Right lobe of liver (tissue), 6 donors: Measurements from ENCODE around the gene HK1. TPM values are rescaled to one million over a fixed set of nuclear protein-coding genes. Genes with fewer than 3 reads are reported as not detected.

ENCODE experiments used
- ATAC-seq, 4 donors: fragments of 200-7000 bp; cut with Tn5 transposase; one replicate each; pipeline ENCODE4 v1.9.1; 2020; ENCODE audit warnings: mild to moderate bottlenecking in 4 of 4, moderate library complexity in 4 of 4
- DNase-seq, 3 donors: peaks; one replicate each; pipeline ENCODE4 v3.0.0-alpha.2; 2020
- H3K27ac ChIP-seq, 3 donors: fragments of 200-600 bp; one replicate each; pipeline ENCODE4 v1.8.0; 2022
- H3K27me3 ChIP-seq, 2 donors: fragments of 200-600 bp; one replicate each; pipeline ENCODE4 v1.8.0; 2022
- H3K36me3 ChIP-seq, 4 donors: fragments of 200-600 bp; sonication (generic) in 1 of 4; one replicate each; pipeline versions ENCODE4 v1.5.1 to v1.8.0; 2017 to 2022; ENCODE audit warnings: control low read depth in 1 of 4
- H3K4me1 ChIP-seq, 4 donors: fragments of 200-600 bp; sonication (generic) in 1 of 4; one replicate each; pipeline versions ENCODE4 v1.5.1 to v1.8.0; 2017 to 2022; ENCODE audit warnings: control low read depth in 1 of 4
- H3K4me3 ChIP-seq, 3 donors: fragments of 200-600 bp; one replicate each; pipeline ENCODE4 v1.8.0; 2022
- H3K9me3 ChIP-seq, 4 donors: fragments of 200-600 bp; sonication (generic) in 1 of 4; one replicate each; pipeline versions ENCODE4 v1.5.1 to v1.8.0; 2017 to 2022; ENCODE audit warnings: control low read depth in 1 of 4
- CTCF ChIP-seq, 4 donors: fragments of 200-600 bp in 3 of 4; fragments of 450-650 bp in 1 of 4; IDR thresholded peaks; one replicate each; pipeline versions ENCODE4 v1.5.1 to v1.8.0; 2016 to 2022; ENCODE audit warnings: antibody characterized with exemption in 4 of 4, mild to moderate bottlenecking in 2 of 4
- POLR2A ChIP-seq: fragments of 450-650 bp; IDR thresholded peaks from one replicate; pipeline ENCODE4 v1.6.1; 2017; ENCODE audit warnings: antibody characterized with exemption, mild to moderate bottlenecking
- WGBS: methylation state at CpG from one replicate; pipeline ENCODE4 v1.1.6; 2018; ENCODE audit warnings: low coverage, low lambda C conversion rate; ENCODE audit not compliant: insufficient coverage; ENCODE audit errors: missing lambda C conversion rate; 5-methylcytosine and 5-hydroxymethylcytosine counted together
- intact Hi-C, 2 donors: fragments of 100-400 bp; cut with DNase I; formaldehyde crosslinking; loops; one replicate each; pipeline versions ENCODE4 v1.11.2 to v1.14.1; 2022
- total RNA-seq, 6 experiments: library from RNA; depleted of rRNA in 2 of 6; stranded (reverse); fragments of >200 nt in 2 of 6; fragmentation: NEBNext Ultra II Directional in 3 of 6; extraction: Animal tissue kit (Norgen Biotek cat#: 25700) in 3 of 6; gene quantifications; one replicate each; pipeline versions ENCODE4 v1.1.0 to v1.2.4, GENCODE V29; 2016 to 2023
- donor health status: DM: no; HTN: yes; CAD: no.
- donor health status: DM: no; HTN: no; CAD: no.
- donor health status: DM: no; HTN: no; CAD: no.
- donor health status: DM: no; HTN: yes; CAD: no.
- donor health status: DM: no; HTN: yes; CAD: no.

HK1 gene
- total RNA-seq, 6 experiments from 2014 or later: 4.2 to 28.0 (median 7.2) TPM

GRCh38 chr10:69439350-69439739 is 161.0 kb downstream of the HK1 start:
- TF ChIP-seq POLR2A: no peak
- no peak for TF ChIP-seq CTCF (IDR thresholded peaks at IDR 0.05)
- Histone ChIP-seq H3K9me3 (no peaks in the 10 kb centered on the region), H3K27ac (no peak overlapping the region), H3K4me1 (no peaks in the 10 kb centered on the region), H3K36me3 (no peaks in the 10 kb centered on the region), H3K4me3 (no peak overlapping the region), H3K27me3 (no peaks in the 10 kb centered on the region)
- 52% methylated on average over 2 of the region's 5 CpGs for WGBS
- ATAC-seq (peak in 3 of 4 donors; percentile 9 to 37 (median 25)), DNase-seq (no peak)
- intact Hi-C loops: no loop called here

- no peak for TF ChIP-seq CTCF (IDR thresholded peaks at IDR 0.05)
- no peak for TF ChIP-seq POLR2A
- ATAC-seq (peak; percentile 23 to 54 (median 33)), DNase-seq (no peak)
- Histone ChIP-seq H3K4me1 (no peaks in the 10 kb centered on the region), H3K4me3 (no peak overlapping the region), H3K36me3 (no peaks in the 10 kb centered on the region), H3K27ac (no peak overlapping the region), H3K27me3 (no peaks in the 10 kb centered on the region), H3K9me3 (no peaks in the 10 kb centered on the region)
- WGBS: 29% methylated on average over 4 of the region's 5 CpGs
- intact Hi-C loops: no loop called here
These were observed 161.7 kb downstream of the HK1 start for GRCh38 chr10:69439813-69440506.

- ATAC-seq (no peak), DNase-seq (no peak)
- Histone ChIP-seq H3K4me1 (no peaks in the 10 kb centered on the region), H3K27ac (no peak overlapping the region), H3K27me3 (no peaks in the 10 kb centered on the region), H3K36me3 (no peaks in the 10 kb centered on the region), H3K9me3 (no peaks in the 10 kb centered on the region), H3K4me3 (no peak overlapping the region)
- WGBS: 69% methylated on average over 1 of the region's 1 CpG
- intact Hi-C loops: no loop called here
- TF ChIP-seq POLR2A (no peak), CTCF (IDR thresholded peaks at IDR 0.05) (no peak)
These were observed 165.1 kb downstream of the HK1 start for GRCh38 chr10:69443354-69443753.

GRCh38 chr10:69445041-69445440 is 166.7 kb downstream of the HK1 start:
- intact Hi-C loops: no loop called here
- no peak overlapping the region for H3K4me3 ChIP-seq
- TF ChIP-seq CTCF (IDR thresholded peaks at IDR 0.05) (no peak), POLR2A (no peak)
- H3K9me3 ChIP-seq: no peaks in the 10 kb centered on the region
- no peaks in the 10 kb centered on the region for H3K4me1 ChIP-seq
- H3K36me3 ChIP-seq: no peaks in the 10 kb centered on the region
- no peak overlapping the region for H3K27ac ChIP-seq
- DNase-seq: no peak
- peak in 1 of 4 donors; percentile 14 for ATAC-seq
- 69% methylated on average over 4 of the region's 4 CpGs for WGBS
- H3K27me3 ChIP-seq: no peaks in the 10 kb centered on the region

- Histone ChIP-seq H3K9me3 (no peaks in the 10 kb centered on the region), H3K27me3 (no peaks in the 10 kb centered on the region), H3K27ac (no peak overlapping the region), H3K4me1 (no peaks in the 10 kb centered on the region), H3K4me3 (no peak overlapping the region), H3K36me3 (no peaks in the 10 kb centered on the region)
- intact Hi-C loops: no loop called here
- TF ChIP-seq POLR2A (no peak), CTCF (IDR thresholded peaks at IDR 0.05) (no peak)
- DNase-seq (no peak), ATAC-seq (no peak)
These were observed 167.9 kb downstream of the HK1 start for GRCh38 chr10:69446229-69446628.
